MCF 10A (cell line): ENCODE data around the gene MAP3K9. TPM values are rescaled to one million over a fixed set of nuclear protein-coding genes. Genes with fewer than 3 reads are reported as not detected.

ENCODE experiments used
- BruUV-seq: library from RNA; stranded (reverse); fragments of 400-500 nt; replicated peaks from 2 replicates; lab custom pipeline; 2021; lab: Mats Ljungman, UMichigan
- CTCF ChIA-PET: fragments of 300-600 bp; sonication (Branson Sonifier 250); formaldehyde crosslinking; extraction: SDS; loops from one replicate; lab custom pipeline; 2021; ENCODE audit warnings: antibody characterized with exemption, inconsistent platforms; lab: Yijun Ruan, JAX
- POLR2A ChIA-PET: fragments of 300-600, 350-650 bp; sonication (Branson Sonifier 250); formaldehyde crosslinking; extraction: SDS; loops from one replicate; lab custom pipeline; 2020; ENCODE audit warnings: antibody characterized with exemption, inconsistent platforms; lab: Yijun Ruan, JAX
- DNase-seq: peaks from one replicate; pipeline ENCODE4 v3.0.0-alpha.2; 2018; ENCODE audit not compliant: unreplicated experiment
- H3K27ac Mint-ChIP-seq: one replicate; pipeline ENCODE4 v1.8.0; 2022; ENCODE audit warnings: mild to moderate bottlenecking, low read depth, mixed read lengths; ENCODE audit not compliant: unreplicated experiment
- H3K27me3 Mint-ChIP-seq: one replicate; pipeline ENCODE4 v1.8.0; 2022; ENCODE audit warnings: mixed read lengths; ENCODE audit not compliant: insufficient read depth, unreplicated experiment
- H3K36me3 Mint-ChIP-seq: one replicate; pipeline ENCODE4 v1.8.0; 2022; ENCODE audit warnings: mild to moderate bottlenecking, moderate library complexity, mixed read lengths; ENCODE audit not compliant: insufficient read depth, unreplicated experiment
- H3K4me1 Mint-ChIP-seq: one replicate; pipeline ENCODE4 v1.8.0; 2022; ENCODE audit warnings: mixed read lengths; ENCODE audit not compliant: insufficient read depth, unreplicated experiment
- H3K4me3 Mint-ChIP-seq: one replicate; pipeline ENCODE4 v1.8.0; 2022; ENCODE audit warnings: mild to moderate bottlenecking, moderate library complexity, mixed read lengths; ENCODE audit not compliant: unreplicated experiment
- H3K9me3 Mint-ChIP-seq: one replicate; pipeline ENCODE4 v1.8.0; 2022; ENCODE audit warnings: mixed read lengths; ENCODE audit not compliant: unreplicated experiment
- CTCF ChIP-seq: fragments of 200-600 bp; IDR thresholded peaks from one replicate; pipeline ENCODE4 v1.8.0; 2022; ENCODE audit warnings: antibody characterized with exemption, mild to moderate bottlenecking; ENCODE audit not compliant: unreplicated experiment
- intact Hi-C: fragments of 100-400 bp; cut with micrococcal nuclease; formaldehyde crosslinking; loops from 2 replicates; pipeline ENCODE4 v1.14.1; 2022
- total RNA-seq: library from RNA; stranded (reverse); gene quantifications from 2 replicates; pipeline ENCODE4 v1.2.3, GENCODE V29; 2022

Gene MAP3K9
- total RNA-seq, 1 experiment from 2014 or later, result 18.6 TPM

GRCh38 chr14:70833884-70834283 is 24.6 kb upstream of the MAP3K9 start:
- Mint-ChIP-seq H3K9me3 (peaks cover 7% of the 10 kb centered on the region), H3K4me3 (no peak overlapping the region), H3K36me3 (no peaks in the 10 kb centered on the region), H3K27me3 (no peaks in the 10 kb centered on the region), H3K4me1 (no peaks in the 10 kb centered on the region), H3K27ac (no peak overlapping the region)
- TF ChIP-seq CTCF, result no peak
- ChIA-PET POLR2A (no interaction called here), CTCF (interaction anchor here (0.6 to 4.3 kb wide), 4 partner anchors 16 to 139 kb away, joined by 3 to 26 read pairs (median 4); no protein-coding TSS in a partner anchor)
- intact Hi-C loops, result no loop called here
- DNase-seq, result no peak
- no TSS peak for BruUV-seq

- Mint-ChIP-seq H3K27me3 (no peaks in the 10 kb centered on the region), H3K36me3 (no peaks in the 10 kb centered on the region), H3K4me1 (no peaks in the 10 kb centered on the region), H3K27ac (no peak overlapping the region), H3K4me3 (no peak overlapping the region), H3K9me3 (peaks cover 7% of the 10 kb centered on the region)
- TF ChIP-seq CTCF, result no peak
- ChIA-PET POLR2A (no interaction called here), CTCF (interaction anchor here (1.9 to 4.3 kb wide), 2 partner anchors 15 to 140 kb away, joined by 4 to 26 read pairs; no protein-coding TSS in a partner anchor)
- DNase-seq, result no peak
- no TSS peak for BruUV-seq
- intact Hi-C loops, result no loop called here
Measured at GRCh38 chr14:70832561-70833305, 23.4 kb upstream of the MAP3K9 start.

- Mint-ChIP-seq H3K27me3 (no peaks in the 10 kb centered on the region), H3K27ac (no peak overlapping the region), H3K4me1 (no peaks in the 10 kb centered on the region), H3K4me3 (no peak overlapping the region), H3K36me3 (no peaks in the 10 kb centered on the region), H3K9me3 (peaks cover 7% of the 10 kb centered on the region)
- POLR2A ChIA-PET, result interaction anchor here (0.7 to 1.3 kb wide), 2 partner anchors 9 to 10 kb away, joined by 3 to 4 read pairs; no protein-coding TSS in a partner anchor
- no peak for DNase-seq
- CTCF ChIA-PET, result interaction anchor here (6.0 kb wide), 1 partner anchor 13 kb away, joined by 31 read pairs; no protein-coding TSS in a partner anchor
- intact Hi-C loops, result no loop called here
- no TSS peak for BruUV-seq
- no peak for TF ChIP-seq CTCF
Measured at GRCh38 chr14:70830998-70831781, 21.9 kb upstream of the MAP3K9 start.

- ChIA-PET CTCF (interaction anchor here (0.7 to 6.0 kb wide), 3 partner anchors 10 to 78 kb away, joined by 3 to 31 read pairs (median 4); no protein-coding TSS in a partner anchor), POLR2A (interaction anchor here (0.7 to 1.3 kb wide), 2 partner anchors 10 to 47 kb away, joined by 3 to 7 read pairs; no protein-coding TSS in a partner anchor)
- Mint-ChIP-seq H3K4me3 (no peak overlapping the region), H3K9me3 (no peaks in the 10 kb centered on the region), H3K27ac (no peak overlapping the region), H3K27me3 (no peaks in the 10 kb centered on the region), H3K36me3 (no peaks in the 10 kb centered on the region), H3K4me1 (no peaks in the 10 kb centered on the region)
- no peak for DNase-seq
- no peak for TF ChIP-seq CTCF
- no TSS peak for BruUV-seq
- intact Hi-C loops, result loop anchor here (1.0 kb wide), 1 partner anchor 21 kb away; no protein-coding TSS in a partner anchor
Measured at GRCh38 chr14:70828188-70828587, 18.9 kb upstream of the MAP3K9 start.
